HepG2 (cell line): ENCODE data around the gene ATP8A2. TPM values are rescaled to one million over a fixed set of nuclear protein-coding genes. Genes with fewer than 3 reads are reported as not detected.

Source experiments
- GFI1 ChIP-seq: sonication (generic); formaldehyde crosslinking; IDR thresholded peaks from 2 replicates; pipeline ENCODE4 v1.5.0; 2020; ENCODE audit warnings: missing genetic modification reagents, mild to moderate bottlenecking, borderline replicate concordance
- HHEX ChIP-seq: IDR thresholded peaks from 2 replicates; pipeline ENCODE4 v1.6.1; 2016; ENCODE audit warnings: control low read depth
- HNF4A ChIP-seq: sonication (generic); formaldehyde crosslinking; IDR thresholded peaks from 2 replicates; pipeline ENCODE4 v1.4.0; 2020; ENCODE audit warnings: missing genetic modification reagents
- MED1 ChIP-seq: sonication (generic); formaldehyde crosslinking; IDR thresholded peaks from 2 replicates; pipeline ENCODE4 v1.4.0; 2020; ENCODE audit warnings: missing genetic modification reagents
- polyA plus RNA-seq, 8 experiments: library from polyadenylated mRNA; depleted of rRNA in 3 of 8; stranded (reverse) in 7 of 8; unstranded in 1 of 8; fragments of >200 nt; fragmentation: Illumina TruSeq in 4 of 8; extraction: Trizol in 4 of 8; gene quantifications; 2 replicates each; pipeline versions ENCODE4 v1.2.1 to v1.2.3, GENCODE V29; 2011 to 2016; ENCODE audit warnings: low read depth in 4 of 8, missing spikeins in 1 of 8, mixed read lengths in 1 of 8; ENCODE audit not compliant: insufficient read depth in 1 of 8
- total RNA-seq, 5 experiments: library from RNA; depleted of rRNA; stranded (reverse); fragments of >200 nt; fragmentation: Illumina TruSeq; extraction: Trizol; gene quantifications; 2 replicates each; pipeline ENCODE4 v1.2.3, GENCODE V29; 2016; ENCODE audit warnings: low read depth in 1 of 5
- TF ChIP-seq, protein P1 (sequence below): sonication (generic); formaldehyde crosslinking; IDR thresholded peaks from 2 replicates; pipeline ENCODE4 v1.4.0; 2020; ENCODE audit warnings: missing genetic modification reagents
- TF ChIP-seq, protein P2 (sequence below): sonication (generic); formaldehyde crosslinking; IDR thresholded peaks from 2 replicates; pipeline ENCODE4 v1.4.0; 2020; ENCODE audit warnings: missing genetic modification reagents, borderline replicate concordance
- TF ChIP-seq, protein P3 (sequence below): IDR thresholded peaks from 2 replicates; pipeline ENCODE4 v1.6.1; 2016

The ATP8A2 gene
- total and polyA plus RNA-seq, 2 of the 13 experiments (the other 11 are each of a cell fraction or from before 2014, with no cell fraction given) = 0.09 TPM; not detected in 1

DNA sequence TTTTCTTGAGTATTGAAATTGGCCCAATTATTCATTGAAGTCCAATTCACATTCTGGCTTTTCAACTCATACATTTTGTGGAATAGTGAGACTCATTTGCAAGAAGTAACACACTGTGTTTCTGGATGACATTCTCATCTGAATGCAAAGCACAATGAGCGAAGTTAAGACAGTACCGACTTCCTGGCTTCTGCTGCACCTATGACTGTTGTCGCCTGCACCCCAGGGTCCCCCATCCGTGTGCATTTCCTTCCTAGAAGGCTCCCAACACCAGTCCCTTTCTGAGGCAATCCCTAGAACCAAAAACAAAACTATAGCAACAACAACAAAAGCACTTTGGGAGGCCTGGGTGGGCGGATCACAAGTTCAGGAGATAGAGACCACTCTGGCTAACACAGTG lies 496.7 kb downstream of the ATP8A2 start (continued):
- TF ChIP-seq, protein P1, sequence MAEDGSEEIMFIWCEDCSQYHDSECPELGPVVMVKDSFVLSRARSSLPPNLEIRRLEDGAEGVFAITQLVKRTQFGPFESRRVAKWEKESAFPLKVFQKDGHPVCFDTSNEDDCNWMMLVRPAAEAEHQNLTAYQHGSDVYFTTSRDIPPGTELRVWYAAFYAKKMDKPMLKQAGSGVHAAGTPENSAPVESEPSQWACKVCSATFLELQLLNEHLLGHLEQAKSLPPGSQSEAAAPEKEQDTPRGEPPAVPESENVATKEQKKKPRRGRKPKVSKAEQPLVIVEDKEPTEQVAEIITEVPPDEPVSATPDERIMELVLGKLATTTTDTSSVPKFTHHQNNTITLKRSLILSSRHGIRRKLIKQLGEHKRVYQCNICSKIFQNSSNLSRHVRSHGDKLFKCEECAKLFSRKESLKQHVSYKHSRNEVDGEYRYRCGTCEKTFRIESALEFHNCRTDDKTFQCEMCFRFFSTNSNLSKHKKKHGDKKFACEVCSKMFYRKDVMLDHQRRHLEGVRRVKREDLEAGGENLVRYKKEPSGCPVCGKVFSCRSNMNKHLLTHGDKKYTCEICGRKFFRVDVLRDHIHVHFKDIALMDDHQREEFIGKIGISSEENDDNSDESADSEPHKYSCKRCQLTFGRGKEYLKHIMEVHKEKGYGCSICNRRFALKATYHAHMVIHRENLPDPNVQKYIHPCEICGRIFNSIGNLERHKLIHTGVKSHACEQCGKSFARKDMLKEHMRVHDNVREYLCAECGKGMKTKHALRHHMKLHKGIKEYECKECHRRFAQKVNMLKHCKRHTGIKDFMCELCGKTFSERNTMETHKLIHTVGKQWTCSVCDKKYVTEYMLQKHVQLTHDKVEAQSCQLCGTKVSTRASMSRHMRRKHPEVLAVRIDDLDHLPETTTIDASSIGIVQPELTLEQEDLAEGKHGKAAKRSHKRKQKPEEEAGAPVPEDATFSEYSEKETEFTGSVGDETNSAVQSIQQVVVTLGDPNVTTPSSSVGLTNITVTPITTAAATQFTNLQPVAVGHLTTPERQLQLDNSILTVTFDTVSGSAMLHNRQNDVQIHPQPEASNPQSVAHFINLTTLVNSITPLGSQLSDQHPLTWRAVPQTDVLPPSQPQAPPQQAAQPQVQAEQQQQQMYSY (CRISPR knock-in tag) = no peak
- TF ChIP-seq HNF4A (CRISPR knock-in tag) (no peak), HHEX (CRISPR knock-in tag) (no peak), MED1 (CRISPR knock-in tag) (no peak), GFI1 (CRISPR knock-in tag) (no peak)
- TF ChIP-seq, protein P2, sequence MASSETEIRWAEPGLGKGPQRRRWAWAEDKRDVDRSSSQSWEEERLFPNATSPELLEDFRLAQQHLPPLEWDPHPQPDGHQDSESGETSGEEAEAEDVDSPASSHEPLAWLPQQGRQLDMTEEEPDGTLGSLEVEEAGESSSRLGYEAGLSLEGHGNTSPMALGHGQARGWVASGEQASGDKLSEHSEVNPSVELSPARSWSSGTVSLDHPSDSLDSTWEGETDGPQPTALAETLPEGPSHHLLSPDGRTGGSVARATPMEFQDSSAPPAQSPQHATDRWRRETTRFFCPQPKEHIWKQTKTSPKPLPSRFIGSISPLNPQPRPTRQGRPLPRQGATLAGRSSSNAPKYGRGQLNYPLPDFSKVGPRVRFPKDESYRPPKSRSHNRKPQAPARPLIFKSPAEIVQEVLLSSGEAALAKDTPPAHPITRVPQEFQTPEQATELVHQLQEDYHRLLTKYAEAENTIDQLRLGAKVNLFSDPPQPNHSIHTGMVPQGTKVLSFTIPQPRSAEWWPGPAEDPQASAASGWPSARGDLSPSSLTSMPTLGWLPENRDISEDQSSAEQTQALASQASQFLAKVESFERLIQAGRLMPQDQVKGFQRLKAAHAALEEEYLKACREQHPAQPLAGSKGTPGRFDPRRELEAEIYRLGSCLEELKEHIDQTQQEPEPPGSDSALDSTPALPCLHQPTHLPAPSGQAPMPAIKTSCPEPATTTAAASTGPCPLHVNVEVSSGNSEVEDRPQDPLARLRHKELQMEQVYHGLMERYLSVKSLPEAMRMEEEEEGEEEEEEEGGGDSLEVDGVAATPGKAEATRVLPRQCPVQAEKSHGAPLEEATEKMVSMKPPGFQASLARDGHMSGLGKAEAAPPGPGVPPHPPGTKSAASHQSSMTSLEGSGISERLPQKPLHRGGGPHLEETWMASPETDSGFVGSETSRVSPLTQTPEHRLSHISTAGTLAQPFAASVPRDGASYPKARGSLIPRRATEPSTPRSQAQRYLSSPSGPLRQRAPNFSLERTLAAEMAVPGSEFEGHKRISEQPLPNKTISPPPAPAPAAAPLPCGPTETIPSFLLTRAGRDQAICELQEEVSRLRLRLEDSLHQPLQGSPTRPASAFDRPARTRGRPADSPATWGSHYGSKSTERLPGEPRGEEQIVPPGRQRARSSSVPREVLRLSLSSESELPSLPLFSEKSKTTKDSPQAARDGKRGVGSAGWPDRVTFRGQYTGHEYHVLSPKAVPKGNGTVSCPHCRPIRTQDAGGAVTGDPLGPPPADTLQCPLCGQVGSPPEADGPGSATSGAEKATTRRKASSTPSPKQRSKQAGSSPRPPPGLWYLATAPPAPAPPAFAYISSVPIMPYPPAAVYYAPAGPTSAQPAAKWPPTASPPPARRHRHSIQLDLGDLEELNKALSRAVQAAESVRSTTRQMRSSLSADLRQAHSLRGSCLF (CRISPR knock-in tag) = no peak
- TF ChIP-seq, protein P3, sequence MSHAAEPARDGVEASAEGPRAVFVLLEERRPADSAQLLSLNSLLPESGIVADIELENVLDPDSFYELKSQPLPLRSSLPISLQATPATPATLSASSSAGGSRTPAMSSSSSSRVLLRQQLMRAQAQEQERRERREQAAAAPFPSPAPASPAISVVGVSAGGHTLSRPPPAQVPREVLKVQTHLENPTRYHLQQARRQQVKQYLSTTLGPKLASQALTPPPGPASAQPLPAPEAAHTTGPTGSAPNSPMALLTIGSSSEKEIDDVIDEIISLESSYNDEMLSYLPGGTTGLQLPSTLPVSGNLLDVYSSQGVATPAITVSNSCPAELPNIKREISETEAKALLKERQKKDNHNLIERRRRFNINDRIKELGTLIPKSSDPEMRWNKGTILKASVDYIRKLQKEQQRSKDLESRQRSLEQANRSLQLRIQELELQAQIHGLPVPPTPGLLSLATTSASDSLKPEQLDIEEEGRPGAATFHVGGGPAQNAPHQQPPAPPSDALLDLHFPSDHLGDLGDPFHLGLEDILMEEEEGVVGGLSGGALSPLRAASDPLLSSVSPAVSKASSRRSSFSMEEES (CRISPR knock-in tag) = no peak
